SK-N-SH (cell line): ENCODE data around the gene ADTRP.

Source experiments
- CTCF ChIP-seq: fragments of 200-600 bp; sonication (generic); IDR thresholded peaks from 2 replicates; pipeline ENCODE4 v1.6.1; 2017; ENCODE audit warnings: antibody characterized with exemption, mild to moderate bottlenecking, moderate library complexity
- EP300 ChIP-seq, 2 experiments: IDR thresholded peaks; 2 replicates each; pipeline versions ENCODE4 v1.4.0 to v1.6.1; 2012; ENCODE audit warnings: borderline replicate concordance in 1 of 2, low read depth in 1 of 2, low read length in 1 of 2
- EZH2phosphoT487 ChIP-seq: fragments of 200-600 bp; sonication (generic); IDR thresholded peaks from 2 replicates; pipeline ENCODE4 v1.6.1; 2017; ENCODE audit warnings: low read depth, mixed run types, mild to moderate bottlenecking, antibody characterized with exemption, moderate library complexity, borderline replicate concordance
- FOXM1 ChIP-seq: IDR thresholded peaks from 2 replicates; pipeline ENCODE4 v1.4.0; 2012; ENCODE audit warnings: low read depth, mild to moderate bottlenecking
- GATA2 ChIP-seq: sonication (generic); formaldehyde crosslinking; IDR thresholded peaks from 2 replicates; pipeline ENCODE4 v1.5.0; 2020; ENCODE audit warnings: mild to moderate bottlenecking, missing genetic modification reagents
- MAX ChIP-seq: IDR thresholded peaks from 2 replicates; pipeline ENCODE4 v1.4.0; 2012; ENCODE audit warnings: low read depth
- NRF1 ChIP-seq: IDR thresholded peaks from 2 replicates; pipeline ENCODE4 v1.6.1; 2012; ENCODE audit warnings: low read depth, mild to moderate bottlenecking, low read length
- RFX5 ChIP-seq: IDR thresholded peaks from 2 replicates; pipeline ENCODE4 v1.6.1; 2012; ENCODE audit warnings: mild to moderate bottlenecking, improper control_type of control experiment, low read length
- RXRA ChIP-seq: IDR thresholded peaks from 2 replicates; pipeline ENCODE4 v1.4.0; 2012; ENCODE audit warnings: low read depth, mild to moderate bottlenecking, borderline replicate concordance
- TAF1 ChIP-seq: IDR thresholded peaks from 2 replicates; pipeline ENCODE4 v1.6.1; 2012; ENCODE audit warnings: low read depth, mild to moderate bottlenecking, low read length, moderate library complexity, borderline replicate concordance
- TCF12 ChIP-seq: IDR thresholded peaks from 2 replicates; pipeline ENCODE4 v1.4.0; 2012
- TEAD4 ChIP-seq: IDR thresholded peaks from 2 replicates; pipeline ENCODE4 v1.4.0; 2012; ENCODE audit warnings: mild to moderate bottlenecking, borderline replicate concordance; ENCODE audit not compliant: insufficient read depth
- USF1 ChIP-seq: IDR thresholded peaks from 2 replicates; pipeline ENCODE4 v1.4.0; 2012; ENCODE audit warnings: low read depth, borderline replicate concordance

GRCh38 chr6:11803591-11803971 lies 25.0 kb upstream of the ADTRP start:
- TF ChIP-seq FOXM1 (no peak), CTCF (no peak), TAF1 (no peak), RFX5 (no peak), NRF1 (no peak), MAX (no peak), TEAD4 (no peak), EZH2phosphoT487 (no peak), TCF12 (no peak), RXRA (no peak), GATA2 (CRISPR knock-in tag) (no peak), EP300 (IDR thresholded peaks at IDR 0.05; ENCODE audit: borderline replicate concordance in 1 of 2, low read depth in 1 of 2, low read length in 1 of 2) (no peak), USF1 (no peak)
